Upper lobe of left lung (tissue), 4 donors: ENCODE data around the gene IPPK.

ENCODE experiments used
- EP300 ChIP-seq, 4 donors: sonication (generic); formaldehyde crosslinking; IDR thresholded peaks; one replicate each; pipeline ENCODE4 v1.5.1; 2017; ENCODE audit warnings: antibody characterized with exemption in 4 of 4, control low read depth in 2 of 4
- POLR2AphosphoS5 ChIP-seq, 2 donors: sonication (generic); formaldehyde crosslinking; IDR thresholded peaks; one replicate each; pipeline ENCODE4 v1.5.1; 2017; ENCODE audit warnings: antibody characterized with exemption in 2 of 2
- TF ChIP-seq, protein P1 (sequence below), 6 experiments: fragments of 450-650 bp in 4 of 6; fragments of 200-600 bp in 2 of 6; sonication (generic) in 2 of 6; IDR thresholded peaks; one replicate each; pipeline ENCODE4 v1.5.1; 2016 to 2019; ENCODE audit warnings: antibody characterized with exemption in 6 of 6

DNA sequence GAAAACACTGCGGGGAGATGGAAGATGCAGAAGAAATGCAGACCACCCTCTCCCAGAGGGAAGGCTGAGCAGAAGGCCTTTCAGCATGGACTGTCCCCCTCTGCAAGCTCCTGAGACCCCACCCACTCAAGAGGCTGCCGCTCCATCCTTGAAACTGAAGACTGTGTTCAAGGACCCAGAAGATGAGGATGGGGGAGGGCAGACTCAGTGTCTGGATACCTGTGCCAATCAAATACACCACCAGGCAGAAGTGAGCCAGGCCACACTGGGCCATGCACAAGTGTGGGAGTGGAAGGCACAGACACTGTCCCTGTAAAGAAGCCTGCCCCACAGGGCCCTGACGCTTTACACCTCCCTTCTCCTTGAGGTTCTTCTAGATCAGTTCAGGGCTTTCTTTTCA is 40.0 kb upstream of the IPPK start:
- TF ChIP-seq, protein P1, sequence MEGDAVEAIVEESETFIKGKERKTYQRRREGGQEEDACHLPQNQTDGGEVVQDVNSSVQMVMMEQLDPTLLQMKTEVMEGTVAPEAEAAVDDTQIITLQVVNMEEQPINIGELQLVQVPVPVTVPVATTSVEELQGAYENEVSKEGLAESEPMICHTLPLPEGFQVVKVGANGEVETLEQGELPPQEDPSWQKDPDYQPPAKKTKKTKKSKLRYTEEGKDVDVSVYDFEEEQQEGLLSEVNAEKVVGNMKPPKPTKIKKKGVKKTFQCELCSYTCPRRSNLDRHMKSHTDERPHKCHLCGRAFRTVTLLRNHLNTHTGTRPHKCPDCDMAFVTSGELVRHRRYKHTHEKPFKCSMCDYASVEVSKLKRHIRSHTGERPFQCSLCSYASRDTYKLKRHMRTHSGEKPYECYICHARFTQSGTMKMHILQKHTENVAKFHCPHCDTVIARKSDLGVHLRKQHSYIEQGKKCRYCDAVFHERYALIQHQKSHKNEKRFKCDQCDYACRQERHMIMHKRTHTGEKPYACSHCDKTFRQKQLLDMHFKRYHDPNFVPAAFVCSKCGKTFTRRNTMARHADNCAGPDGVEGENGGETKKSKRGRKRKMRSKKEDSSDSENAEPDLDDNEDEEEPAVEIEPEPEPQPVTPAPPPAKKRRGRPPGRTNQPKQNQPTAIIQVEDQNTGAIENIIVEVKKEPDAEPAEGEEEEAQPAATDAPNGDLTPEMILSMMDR (IDR thresholded peaks at IDR 0.05): no peak
- no peak for TF ChIP-seq EP300 (IDR thresholded peaks at IDR 0.05)
- TF ChIP-seq POLR2AphosphoS5 (IDR thresholded peaks at IDR 0.05): no peak
